ENCODE data around the gene SLC32A1.

Gene SLC32A1

GRCh38 chr20:38723848-38724625 lies at the start of gene SLC32A1:
Gene SLC32A1 (plus strand): TSS chr20:38724486. CDS start chr20:38724725, 239 bp downstream.
- DNase-seq, result no peak

- no peak for DNase-seq
These were observed 49.5 kb upstream of the SLC32A1 start for GRCh38 chr20:38674765-38675133.

GRCh38 chr20:38676576-38676975 lies 47.7 kb upstream of the SLC32A1 start:
- DNase-seq, result no peak

GRCh38 chr20:38680500-38681306 lies 43.6 kb upstream of the SLC32A1 start:
- peak; percentile 19 for DNase-seq

GRCh38 chr20:38685271-38685670 lies 39.0 kb upstream of the SLC32A1 start:
- DNase-seq, result no peak

GRCh38 chr20:38685853-38686473 lies 38.3 kb upstream of the SLC32A1 start:
- peak; percentile 37 for DNase-seq

GRCh38 chr20:38692436-38693411 lies 31.6 kb upstream of the SLC32A1 start:
- DNase-seq, result peak; percentile 49

GRCh38 chr20:38697306-38697705 lies 27.0 kb upstream of the SLC32A1 start:
- no peak for DNase-seq

GRCh38 chr20:38698541-38698940 lies 25.7 kb upstream of the SLC32A1 start:
- DNase-seq, result no peak

GRCh38 chr20:38700141-38700540 lies 24.1 kb upstream of the SLC32A1 start:
- no peak for DNase-seq

GRCh38 chr20:38700926-38701325 lies 23.4 kb upstream of the SLC32A1 start:
- no peak for DNase-seq

- DNase-seq, result no peak
These were observed 20.8 kb upstream of the SLC32A1 start for GRCh38 chr20:38703526-38703925.

GRCh38 chr20:38704136-38704535 lies 20.1 kb upstream of the SLC32A1 start:
- DNase-seq, result no peak

- DNase-seq, result no peak
These were observed 17.8 kb upstream of the SLC32A1 start for GRCh38 chr20:38706509-38706908.

GRCh38 chr20:38714308-38714707 lies 10.0 kb upstream of the SLC32A1 start:
- no peak for DNase-seq

GRCh38 chr20:38715646-38716045 lies 8.6 kb upstream of the SLC32A1 start:
- DNase-seq, result no peak

- no peak for DNase-seq
These were observed 1.6 kb upstream of the SLC32A1 start for GRCh38 chr20:38722683-38723016.

GRCh38 chr20:38723017-38723847 lies 1.1 kb upstream of the SLC32A1 start:
- DNase-seq, result no peak

GRCh38 chr20:38724626-38725147 lies 401 bp downstream of the SLC32A1 start:
- DNase-seq, result no peak

GRCh38 chr20:38725148-38725901 lies 1.0 kb downstream of the SLC32A1 start:
- no peak for DNase-seq
